ENCODE data around the gene TNFRSF14.

The TNFRSF14 gene
- 159 to 195 (median 181) reads per million in 4 donors for total RNA-seq

GRCh38 chr1:2556277-2556677, at the start of gene TNFRSF14:
TSS of gene TNFRSF14 (plus strand) at chr1:2556371. CDS start at chr1:2556665, 294 bp downstream.
- DNase-seq: peak; percentile 54 to 84 (median 64)

- no peak for DNase-seq
These were observed 49.1 kb upstream of the TNFRSF14 start for GRCh38 chr1:2506901-2507565.

GRCh38 chr1:2507744-2508155, 48.4 kb upstream of the TNFRSF14 start:
- DNase-seq: no peak

GRCh38 chr1:2508180-2508579, 48.0 kb upstream of the TNFRSF14 start:
- DNase-seq: no peak

- DNase-seq: no peak
These were observed 47.4 kb upstream of the TNFRSF14 start for GRCh38 chr1:2508751-2509150.

- DNase-seq: no peak
These were observed 46.6 kb upstream of the TNFRSF14 start for GRCh38 chr1:2509589-2509988.

GRCh38 chr1:2510366-2511155, 45.6 kb upstream of the TNFRSF14 start:
- no peak for DNase-seq

GRCh38 chr1:2512862-2513421, 43.2 kb upstream of the TNFRSF14 start:
- DNase-seq: no peak

GRCh38 chr1:2513939-2514652, 42.1 kb upstream of the TNFRSF14 start:
- DNase-seq: no peak

- no peak for DNase-seq
These were observed 41.1 kb upstream of the TNFRSF14 start for GRCh38 chr1:2514863-2515762.

- DNase-seq: no peak
These were observed 40.4 kb upstream of the TNFRSF14 start for GRCh38 chr1:2515763-2516080.

- DNase-seq: no peak
These were observed 40.0 kb upstream of the TNFRSF14 start for GRCh38 chr1:2516124-2516523.

GRCh38 chr1:2516946-2517345, 39.2 kb upstream of the TNFRSF14 start:
- DNase-seq: no peak

GRCh38 chr1:2517966-2518365, 38.2 kb upstream of the TNFRSF14 start:
- no peak for DNase-seq

- DNase-seq: no peak
These were observed 37.6 kb upstream of the TNFRSF14 start for GRCh38 chr1:2518528-2518927.

GRCh38 chr1:2519029-2519685, 37.0 kb upstream of the TNFRSF14 start:
- no peak for DNase-seq

- DNase-seq: no peak
These were observed 36.4 kb upstream of the TNFRSF14 start for GRCh38 chr1:2519729-2520128.

- DNase-seq: no peak
These were observed 36.0 kb upstream of the TNFRSF14 start for GRCh38 chr1:2520206-2520605.

GRCh38 chr1:2520806-2521205, 35.4 kb upstream of the TNFRSF14 start:
- DNase-seq: no peak

- no peak for DNase-seq
These were observed 33.9 kb upstream of the TNFRSF14 start for GRCh38 chr1:2522230-2522629.

- peak in 1 of 5 donors; percentile 74 for DNase-seq
These were observed 32.8 kb upstream of the TNFRSF14 start for GRCh38 chr1:2523191-2523890.
